ENCODE measurements around the gene ABAT.
"Not testable (repeated sequence)": the region's sequence is repeated elsewhere in the genome, so short reads cannot be mapped to it uniquely, and the experiment has no call there.

The ABAT gene

DNA sequence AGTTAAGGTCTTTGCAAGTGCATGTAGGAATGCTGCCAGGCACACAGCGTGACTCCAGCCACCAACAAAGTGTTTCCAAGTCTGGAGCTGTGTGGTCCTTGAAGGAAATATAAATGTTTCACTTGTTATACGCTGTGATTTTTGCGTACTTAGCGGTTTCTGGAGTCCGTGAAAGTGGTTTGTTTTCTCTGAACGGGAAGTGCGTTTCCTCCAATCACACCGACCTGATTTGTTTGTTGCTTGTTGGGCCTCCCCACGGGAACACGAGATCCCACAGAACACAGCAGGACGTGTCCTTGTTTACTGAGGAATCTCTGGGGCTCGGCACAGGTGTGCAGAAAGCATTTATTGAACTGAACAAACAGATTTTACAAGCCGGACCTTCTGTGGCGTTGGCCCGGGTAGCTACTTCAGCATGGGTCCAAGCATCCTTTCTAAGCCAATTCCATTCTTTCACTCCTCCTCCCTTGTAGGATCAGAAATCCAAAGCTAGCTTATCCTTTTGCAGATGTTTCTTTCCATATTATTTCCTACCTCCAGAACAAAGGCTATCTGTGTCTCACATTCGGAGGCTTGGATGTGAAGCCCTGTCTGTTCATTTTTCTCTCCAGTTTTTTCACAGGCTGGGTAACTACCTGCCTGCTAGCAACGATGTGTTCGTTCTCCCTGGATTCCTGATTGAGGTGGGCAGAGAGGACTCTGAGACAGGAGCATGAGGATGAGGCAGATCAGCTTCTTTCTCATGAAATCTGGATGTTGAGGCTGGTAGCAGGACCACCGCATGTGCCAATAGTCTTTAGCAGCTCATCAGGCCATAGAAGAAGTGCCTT is 44.6 kb downstream of the ABAT start:
- DNase-seq, result no peak

DNA sequence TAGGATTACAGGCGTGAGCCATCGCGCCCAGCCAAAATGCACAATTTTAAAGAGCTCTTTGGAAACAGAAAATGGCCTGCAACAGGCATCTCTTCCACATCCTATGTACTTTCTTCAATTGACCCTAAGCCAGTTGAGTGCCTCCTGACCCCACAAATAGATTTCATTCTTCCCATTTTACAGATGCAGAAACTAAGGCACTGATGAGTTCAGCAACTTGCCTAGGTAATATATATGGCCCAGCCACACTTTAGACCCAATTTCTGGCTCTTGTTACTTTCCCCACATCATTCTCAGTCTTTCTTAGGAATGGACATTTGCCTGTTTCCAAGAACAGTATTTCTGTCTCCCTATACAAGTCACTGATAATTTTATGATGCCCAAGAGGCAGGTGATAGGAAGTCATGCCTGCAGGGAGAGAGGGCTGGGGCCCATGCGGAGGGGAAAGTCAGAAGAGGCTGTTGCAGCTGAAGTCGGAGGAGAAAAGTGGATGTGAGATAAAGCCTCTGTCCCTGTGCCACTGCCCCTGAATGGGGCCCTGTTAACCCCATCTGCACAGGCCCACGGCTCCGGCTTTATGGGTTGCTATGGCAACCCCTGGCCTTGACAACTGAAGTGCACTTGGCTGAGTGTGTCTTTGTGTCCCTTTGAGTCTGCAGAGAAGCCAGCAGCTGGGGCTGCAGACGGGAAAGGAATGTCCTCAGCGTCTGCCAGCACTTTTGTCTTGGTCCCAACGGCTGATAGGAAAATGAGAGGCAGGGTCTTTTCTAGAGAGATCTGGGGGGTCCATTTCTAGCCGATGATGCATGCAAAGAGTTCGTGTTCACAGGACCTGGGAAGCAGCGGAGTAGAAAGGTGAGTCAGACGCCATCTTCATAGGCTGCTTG is 45.9 kb downstream of the ABAT start:
- DNase-seq, result no peak

- no peak for DNase-seq
These were observed 46.5 kb downstream of the ABAT start for GRCh38 chr16:8720967-8721308.

DNA sequence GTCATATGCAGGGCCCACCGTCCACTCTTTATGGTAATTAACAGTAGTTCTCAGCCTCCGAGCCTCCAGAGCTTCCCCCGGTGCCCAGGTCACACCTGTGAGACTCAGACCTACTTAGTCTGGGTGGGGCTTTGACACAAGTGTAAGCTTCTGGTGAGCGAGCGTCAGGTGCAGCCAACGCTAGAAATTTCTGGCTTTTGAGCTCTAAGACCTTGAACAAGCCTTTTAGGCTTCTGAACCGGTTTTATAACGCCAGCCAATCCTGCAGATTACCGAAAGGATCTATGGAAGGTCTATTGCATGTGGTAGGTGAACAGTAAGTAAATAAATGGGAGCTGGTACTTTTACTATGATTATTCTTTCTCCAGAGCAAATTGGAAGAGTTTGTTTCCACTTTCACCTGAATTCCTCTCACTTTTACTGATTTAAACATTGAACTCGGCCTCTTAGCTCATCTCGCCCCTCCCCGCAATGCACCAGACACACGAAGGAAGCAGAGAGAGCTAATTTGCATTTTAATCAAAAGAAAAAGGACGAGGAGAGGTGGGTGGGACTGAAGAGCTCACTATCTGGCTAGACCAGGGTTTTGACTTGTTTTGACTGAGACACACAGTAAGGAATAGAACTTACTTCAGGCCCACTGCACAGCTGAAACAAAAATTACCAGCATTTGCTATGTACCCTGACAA is 47.1 kb downstream of the ABAT start:
- no peak for DNase-seq

DNA sequence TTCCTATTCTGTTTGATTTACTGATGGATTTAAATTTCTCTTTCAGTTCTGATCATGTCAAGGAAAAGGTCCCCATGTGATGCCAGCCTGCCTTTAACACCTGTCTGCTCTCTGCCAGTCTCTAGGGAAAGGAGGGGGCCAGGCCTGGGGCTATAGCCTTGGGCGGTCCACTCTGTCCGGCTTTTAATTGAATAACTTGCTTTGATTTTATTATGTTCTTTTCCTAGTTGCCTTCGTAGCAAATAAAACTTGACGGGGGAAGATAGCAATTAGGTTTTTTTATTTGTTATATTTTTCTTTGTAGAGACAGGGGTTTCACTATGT is 47.6 kb downstream of the ABAT start:
- DNase-seq, result no peak

GRCh38 chr16:8725513-8726178 is 51.2 kb downstream of the ABAT start:
- no peak for DNase-seq

DNA sequence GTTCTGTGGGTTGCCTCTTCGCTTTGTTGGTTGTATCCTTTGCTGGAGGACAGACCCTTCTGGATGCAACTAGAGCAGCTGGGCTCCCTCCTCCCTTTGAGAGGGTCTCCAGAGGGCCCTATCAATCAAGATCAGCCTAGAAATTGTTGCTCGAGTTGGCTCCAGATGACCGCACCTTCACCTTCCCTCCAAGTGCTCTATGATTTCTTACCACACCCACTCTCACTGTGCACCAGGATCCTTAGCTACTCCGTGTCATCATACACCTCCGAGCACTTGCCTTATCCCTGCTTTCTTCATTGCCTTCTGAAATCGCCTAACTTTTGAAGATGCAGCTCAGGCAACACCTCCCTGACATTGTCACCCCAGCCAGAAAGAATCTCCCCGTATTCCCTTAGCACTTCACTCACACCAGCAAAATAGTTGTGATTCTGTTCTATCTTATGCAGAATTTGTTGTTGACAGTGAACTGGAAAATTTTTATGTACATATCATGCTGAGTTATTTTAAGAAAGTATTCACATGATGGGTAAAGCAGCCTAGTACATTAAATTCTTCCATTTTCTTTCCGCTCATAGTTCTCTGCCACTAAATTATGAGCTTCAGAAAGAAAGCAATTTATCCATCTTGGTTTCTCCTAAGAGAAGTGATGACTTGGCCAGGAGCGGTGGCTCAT is 52.9 kb downstream of the ABAT start:
- DNase-seq, result no peak

DNA sequence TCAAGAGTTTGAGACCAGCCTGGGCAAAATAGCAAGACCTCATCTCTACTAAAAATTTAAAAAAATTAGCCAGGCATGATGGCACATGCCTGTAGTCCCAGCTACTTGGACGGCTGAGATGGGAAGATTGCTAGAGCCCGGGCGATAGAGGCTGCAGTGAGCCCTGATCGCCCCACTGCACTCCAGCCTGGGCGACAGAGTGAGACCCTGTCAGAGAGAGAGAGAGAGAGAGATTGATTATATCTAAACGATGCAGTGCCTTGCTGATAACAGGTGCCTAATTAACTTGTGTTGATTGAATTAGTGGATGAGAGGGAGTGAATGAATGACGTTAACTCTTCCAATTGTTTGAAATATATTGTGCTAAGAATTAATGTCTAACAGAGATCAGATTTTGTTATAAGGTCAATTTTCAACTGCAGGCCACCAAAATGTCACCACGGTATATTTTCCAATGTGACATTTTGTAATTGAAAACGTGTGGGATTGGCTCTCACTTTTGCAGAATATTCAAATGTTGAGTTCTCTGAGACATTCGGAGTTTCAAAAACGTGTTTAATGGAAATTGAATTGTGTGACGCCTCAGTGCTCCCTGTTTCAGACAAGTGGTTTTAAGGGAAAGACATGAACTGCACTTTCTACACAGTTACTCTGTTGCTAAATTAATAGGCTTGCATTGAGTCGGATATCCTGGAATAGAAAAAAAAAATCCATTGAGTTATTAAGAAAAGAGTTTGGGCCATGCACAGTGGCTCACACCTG is 53.6 kb downstream of the ABAT start:
- DNase-seq, result no peak

DNA sequence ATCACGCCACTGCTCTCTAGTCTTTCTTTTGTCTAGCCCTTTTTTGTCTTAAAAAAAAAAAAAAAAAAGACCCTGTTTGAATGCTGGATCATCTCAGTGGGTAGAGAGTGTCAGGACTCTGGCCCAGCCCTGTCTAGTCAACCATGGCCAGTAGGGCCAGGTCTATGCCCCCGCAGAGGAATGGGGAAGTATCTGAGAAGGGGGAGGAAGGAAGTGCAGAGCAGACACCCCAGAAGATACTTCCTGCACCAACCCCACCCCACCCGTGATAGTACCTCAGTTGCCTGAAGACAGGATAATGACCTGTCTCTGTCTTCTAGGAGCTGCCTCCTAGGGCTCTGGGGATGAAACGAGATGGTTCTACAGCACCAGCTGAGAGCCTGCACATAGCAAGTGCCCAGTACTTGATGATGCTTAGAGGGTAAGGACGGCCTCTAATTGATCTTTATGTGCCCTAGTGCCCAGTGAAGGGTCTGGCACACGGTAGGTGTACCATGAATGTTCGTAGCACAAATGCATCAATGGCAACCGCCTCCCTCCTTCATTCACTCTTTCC is 55.4 kb downstream of the ABAT start:
- no peak for DNase-seq

DNA sequence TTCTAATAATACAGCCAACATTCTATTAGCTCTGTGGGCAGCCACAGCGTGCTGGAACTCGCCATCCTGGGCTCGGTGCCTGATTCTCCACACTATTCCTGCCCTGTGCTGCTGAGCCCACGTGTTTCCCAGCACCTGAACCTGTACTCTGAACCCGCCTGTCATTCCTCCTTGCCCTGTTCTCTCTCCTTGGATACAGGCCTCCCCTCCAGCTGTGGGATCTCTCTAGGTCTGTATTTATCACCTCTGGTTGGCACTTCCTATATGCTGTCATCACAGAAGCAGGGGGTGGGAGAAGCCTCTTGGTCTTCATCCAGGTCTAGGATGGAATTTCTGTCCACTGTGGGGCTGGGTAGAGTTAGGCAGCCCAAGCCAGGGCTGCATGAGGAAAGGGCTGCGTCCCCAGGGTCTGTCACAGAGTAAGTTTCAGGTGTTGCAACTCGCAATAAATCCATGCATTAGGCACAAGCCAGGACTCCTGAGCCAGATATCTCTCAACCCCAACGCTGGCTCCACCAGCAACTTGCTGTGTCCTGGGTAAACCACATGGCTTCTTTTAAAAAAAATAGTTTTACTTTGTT is 56.0 kb downstream of the ABAT start:
- DNase-seq, result no peak

- DNase-seq, result no peak
These were observed 59.6 kb downstream of the ABAT start for GRCh38 chr16:8733849-8734540.

DNA sequence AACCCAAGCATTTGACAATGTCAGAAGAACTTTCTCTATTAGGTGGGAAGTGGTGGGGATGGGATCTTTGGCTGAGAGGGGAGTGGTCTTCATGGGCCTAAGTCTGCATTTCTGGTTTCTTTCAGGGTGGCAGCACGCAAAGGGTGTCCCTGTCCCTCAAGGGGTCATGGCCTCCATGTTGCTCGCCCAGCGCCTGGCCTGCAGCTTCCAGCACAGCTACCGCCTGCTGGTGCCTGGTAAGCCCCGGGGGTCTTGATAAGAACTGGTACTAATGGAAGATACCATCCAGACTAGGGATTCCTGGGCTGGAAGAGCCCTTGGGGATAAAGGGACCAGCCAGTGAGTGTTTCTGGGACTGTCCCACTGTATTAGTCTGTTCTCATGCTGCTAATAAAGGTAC is 61.2 kb downstream of the ABAT start:
- DNase-seq, result no peak

- DNase-seq, result no peak
These were observed 61.8 kb downstream of the ABAT start for GRCh38 chr16:8736123-8736668.

DNA sequence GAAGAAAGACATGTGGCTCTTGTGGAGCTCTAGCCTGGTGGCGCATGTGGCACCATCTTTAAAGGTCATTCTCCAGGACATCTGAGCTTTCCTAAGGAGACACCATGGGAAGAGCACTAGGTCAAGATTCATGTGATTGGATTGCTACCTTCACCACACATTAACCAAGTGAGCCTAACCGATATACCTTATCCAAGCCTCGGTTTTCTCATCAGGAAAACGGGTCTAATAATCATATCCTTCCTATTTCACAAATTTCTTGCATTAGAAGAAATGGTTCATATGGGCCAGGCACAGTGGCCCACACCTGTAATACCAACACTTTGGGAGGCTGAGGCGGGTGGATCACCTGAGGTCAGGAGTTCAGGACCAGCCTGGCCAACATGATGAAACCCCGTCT is 64.7 kb downstream of the ABAT start:
- no peak for DNase-seq

- DNase-seq, result no peak
These were observed 65.7 kb downstream of the ABAT start for GRCh38 chr16:8739989-8740704.

DNA sequence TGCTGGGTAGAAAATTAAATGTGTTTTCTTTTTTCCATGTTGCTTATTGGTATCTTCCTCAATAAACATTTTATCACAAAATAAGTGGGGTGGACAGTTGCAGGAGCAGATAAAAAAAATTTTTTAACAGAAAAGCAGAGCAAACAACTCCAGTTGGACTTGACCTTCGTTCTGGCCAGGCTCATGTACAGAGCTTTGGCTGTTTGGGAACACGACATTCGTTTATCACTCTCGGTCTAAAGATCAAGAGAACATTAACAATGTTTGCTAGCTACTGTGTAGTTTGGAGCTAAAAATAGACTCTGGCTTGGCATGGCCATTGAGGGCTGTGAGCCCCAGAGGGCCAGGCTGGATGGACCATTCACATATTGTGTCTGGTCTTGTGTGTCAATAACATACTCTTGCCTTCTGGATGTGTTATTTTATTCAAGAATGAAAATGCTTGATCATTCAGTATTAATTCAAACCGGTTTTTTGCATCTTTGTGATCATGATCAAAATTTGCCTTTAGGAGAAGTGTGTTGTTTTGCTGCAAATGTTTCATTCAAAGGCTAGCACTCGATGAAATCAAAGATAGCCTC is 66.4 kb downstream of the ABAT start:
- DNase-seq, result no peak

- DNase-seq, result no peak
These were observed 67.2 kb downstream of the ABAT start for GRCh38 chr16:8741636-8742035.

GRCh38 chr16:8742068-8742467 is 67.7 kb downstream of the ABAT start:
- no peak for DNase-seq

- not testable (repeated sequence) for DNase-seq
These were observed 74.5 kb downstream of the ABAT start for GRCh38 chr16:8748944-8749343.

Data from NCI-H2081 treated with DMSO at 0.1 percent for 48 hours (cell line).